Measurements from ENCODE around the gene RNF8.

DNA sequence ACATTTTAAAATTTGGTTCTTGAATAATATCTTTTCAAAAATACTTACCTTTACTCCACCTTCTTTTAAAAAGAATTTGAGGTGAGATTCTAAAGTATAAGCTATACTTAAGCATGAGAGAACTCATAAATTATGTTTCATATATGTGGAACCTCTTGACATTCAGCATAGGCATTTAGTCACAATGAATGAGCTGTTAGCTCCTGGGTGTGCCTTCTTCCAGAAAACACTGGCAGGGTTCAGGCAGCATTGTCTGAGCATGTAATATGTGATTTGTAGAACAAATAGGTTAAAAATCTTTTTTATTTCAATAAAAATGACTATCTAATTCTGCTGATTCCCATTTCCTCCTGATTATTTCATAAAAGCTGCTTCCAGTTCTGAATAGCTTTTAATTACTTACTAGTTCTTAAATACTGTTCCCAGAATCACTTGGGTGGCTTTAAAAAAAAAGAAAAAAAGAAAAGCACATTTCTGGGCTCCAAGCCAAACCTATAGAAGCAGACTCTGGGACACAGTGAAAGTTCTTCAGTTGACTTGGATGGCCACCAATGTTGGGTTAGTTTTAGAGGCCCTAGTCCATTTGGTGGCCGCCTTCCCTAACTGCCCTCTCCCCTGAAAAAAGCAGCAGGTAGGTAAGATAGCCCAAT lies 20.2 kb downstream of the RNF8 start:
- TF ChIP-seq CBFB (CRISPR knock-in tag; IDR thresholded peaks at IDR 0.05; ENCODE audit: low read depth), result no peak
- TF ChIP-seq, protein P1, sequence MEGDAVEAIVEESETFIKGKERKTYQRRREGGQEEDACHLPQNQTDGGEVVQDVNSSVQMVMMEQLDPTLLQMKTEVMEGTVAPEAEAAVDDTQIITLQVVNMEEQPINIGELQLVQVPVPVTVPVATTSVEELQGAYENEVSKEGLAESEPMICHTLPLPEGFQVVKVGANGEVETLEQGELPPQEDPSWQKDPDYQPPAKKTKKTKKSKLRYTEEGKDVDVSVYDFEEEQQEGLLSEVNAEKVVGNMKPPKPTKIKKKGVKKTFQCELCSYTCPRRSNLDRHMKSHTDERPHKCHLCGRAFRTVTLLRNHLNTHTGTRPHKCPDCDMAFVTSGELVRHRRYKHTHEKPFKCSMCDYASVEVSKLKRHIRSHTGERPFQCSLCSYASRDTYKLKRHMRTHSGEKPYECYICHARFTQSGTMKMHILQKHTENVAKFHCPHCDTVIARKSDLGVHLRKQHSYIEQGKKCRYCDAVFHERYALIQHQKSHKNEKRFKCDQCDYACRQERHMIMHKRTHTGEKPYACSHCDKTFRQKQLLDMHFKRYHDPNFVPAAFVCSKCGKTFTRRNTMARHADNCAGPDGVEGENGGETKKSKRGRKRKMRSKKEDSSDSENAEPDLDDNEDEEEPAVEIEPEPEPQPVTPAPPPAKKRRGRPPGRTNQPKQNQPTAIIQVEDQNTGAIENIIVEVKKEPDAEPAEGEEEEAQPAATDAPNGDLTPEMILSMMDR (IDR thresholded peaks at IDR 0.05), result no peak
- no peak for TF ChIP-seq OVOL2 (CRISPR knock-in tag; IDR thresholded peaks at IDR 0.05; ENCODE audit: borderline replicate concordance)
- no peak for TF ChIP-seq JUN (CRISPR knock-in tag; IDR thresholded peaks at IDR 0.05)

Data from WTC11 (cell line).